ENCODE results near the gene ZDHHC3.

DNA sequence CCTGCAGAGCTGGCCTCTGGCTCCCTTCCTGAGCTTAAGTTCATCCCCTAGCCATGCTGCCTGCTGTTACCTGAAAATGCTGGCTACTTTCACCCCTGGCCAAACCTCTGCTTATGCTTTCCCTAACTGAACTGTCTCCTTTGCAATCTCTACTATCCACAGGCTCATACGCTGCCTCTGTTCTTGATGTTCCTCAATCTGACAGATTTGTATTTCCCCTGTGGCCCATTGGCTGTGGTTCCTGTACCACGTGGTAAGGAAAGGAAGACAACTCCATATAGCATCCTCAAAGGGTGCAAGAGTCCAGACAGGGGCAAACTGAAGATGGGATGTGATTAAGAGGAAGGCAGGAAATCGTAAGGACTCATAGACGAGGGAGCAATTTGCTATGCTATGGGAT lies 68.4 kb downstream of the ZDHHC3 start:
- TF ChIP-seq, protein P1, sequence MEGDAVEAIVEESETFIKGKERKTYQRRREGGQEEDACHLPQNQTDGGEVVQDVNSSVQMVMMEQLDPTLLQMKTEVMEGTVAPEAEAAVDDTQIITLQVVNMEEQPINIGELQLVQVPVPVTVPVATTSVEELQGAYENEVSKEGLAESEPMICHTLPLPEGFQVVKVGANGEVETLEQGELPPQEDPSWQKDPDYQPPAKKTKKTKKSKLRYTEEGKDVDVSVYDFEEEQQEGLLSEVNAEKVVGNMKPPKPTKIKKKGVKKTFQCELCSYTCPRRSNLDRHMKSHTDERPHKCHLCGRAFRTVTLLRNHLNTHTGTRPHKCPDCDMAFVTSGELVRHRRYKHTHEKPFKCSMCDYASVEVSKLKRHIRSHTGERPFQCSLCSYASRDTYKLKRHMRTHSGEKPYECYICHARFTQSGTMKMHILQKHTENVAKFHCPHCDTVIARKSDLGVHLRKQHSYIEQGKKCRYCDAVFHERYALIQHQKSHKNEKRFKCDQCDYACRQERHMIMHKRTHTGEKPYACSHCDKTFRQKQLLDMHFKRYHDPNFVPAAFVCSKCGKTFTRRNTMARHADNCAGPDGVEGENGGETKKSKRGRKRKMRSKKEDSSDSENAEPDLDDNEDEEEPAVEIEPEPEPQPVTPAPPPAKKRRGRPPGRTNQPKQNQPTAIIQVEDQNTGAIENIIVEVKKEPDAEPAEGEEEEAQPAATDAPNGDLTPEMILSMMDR (IDR thresholded peaks at IDR 0.05; ENCODE audit: low read depth, low read length, missing input control): no peak
- TF ChIP-seq TAF1 (conservative IDR thresholded peaks at IDR 0.05) (no peak), YY1 (IDR thresholded peaks at IDR 0.05) (no peak)
- TF ChIP-seq, protein P2, sequence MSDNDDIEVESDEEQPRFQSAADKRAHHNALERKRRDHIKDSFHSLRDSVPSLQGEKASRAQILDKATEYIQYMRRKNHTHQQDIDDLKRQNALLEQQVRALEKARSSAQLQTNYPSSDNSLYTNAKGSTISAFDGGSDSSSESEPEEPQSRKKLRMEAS (IDR thresholded peaks at IDR 0.05): no peak

All from liver (tissue), 3 donors.